Naive B cell (primary cell): Measurements from ENCODE around the gene LRP1. TPM values are rescaled to one million over a fixed set of nuclear protein-coding genes. Genes with fewer than 3 reads are reported as not detected.

Experiments used
- ATAC-seq, 2 donors: fragments of 150-1000 bp; cut with Tn5 transposase; 2 replicates each; pipeline ENCODE4 v1.10.0; 2021; ENCODE audit warnings: low read depth in 2 of 2, mild to moderate bottlenecking in 2 of 2, moderate library complexity in 2 of 2
- DNase-seq: peaks from one replicate; pipeline ENCODE4 v3.0.0; 2022
- H3K27ac Mint-ChIP-seq, 6 donors: one replicate each; pipeline ENCODE4 v1.8.0; 2020 to 2022; ENCODE audit warnings: mild to moderate bottlenecking in 6 of 6, mixed read lengths in 6 of 6, moderate library complexity in 5 of 6, inconsistent platforms in 2 of 6
- H3K27me3 Mint-ChIP-seq, 3 donors: one replicate each; pipeline ENCODE4 v1.8.0; 2021 to 2022; ENCODE audit warnings: mixed read lengths in 3 of 3, mild to moderate bottlenecking in 1 of 3
- H3K36me3 Mint-ChIP-seq, 2 donors: one replicate each; pipeline ENCODE4 v1.8.0; 2020 to 2022; ENCODE audit warnings: mixed read lengths in 2 of 2, inconsistent platforms in 1 of 2, mild to moderate bottlenecking in 1 of 2
- H3K4me1 Mint-ChIP-seq, 3 donors: one replicate each; pipeline ENCODE4 v1.8.0; 2020 to 2022; ENCODE audit warnings: mixed read lengths in 3 of 3, inconsistent platforms in 1 of 3, mild to moderate bottlenecking in 1 of 3, moderate library complexity in 1 of 3
- H3K4me3 Mint-ChIP-seq, 8 donors: one replicate each; pipeline ENCODE4 v1.8.0; 2020 to 2022; ENCODE audit warnings: mild to moderate bottlenecking in 8 of 8, mixed read lengths in 8 of 8, moderate library complexity in 8 of 8, inconsistent platforms in 2 of 8
- H3K9me3 Mint-ChIP-seq, 7 donors: one replicate each; pipeline ENCODE4 v1.8.0; 2020 to 2022; ENCODE audit warnings: mixed read lengths in 7 of 7, mild to moderate bottlenecking in 5 of 7, inconsistent platforms in 2 of 7, moderate library complexity in 1 of 7
- polyA plus RNA-seq, 6 donors: library from polyadenylated mRNA; unstranded; fragments of 300-500 nt; fragmentation: Illumina TruSeq; gene quantifications; one replicate each; pipeline ENCODE4 v1.2.3, GENCODE V29; 2021; ENCODE audit warnings: low read depth in 6 of 6

The LRP1 gene
- polyA plus RNA-seq, 6 donors from 2014 or later = 0.04 to 0.55 (median 0.09) TPM; not detected in 3

GRCh38 chr12:57173683-57174082, 45.4 kb downstream of the LRP1 start:
- no peaks in the 10 kb centered on the region for H3K9me3 Mint-ChIP-seq
- no peaks in the 10 kb centered on the region for H3K36me3 Mint-ChIP-seq
- no peak overlapping the region for H3K27ac Mint-ChIP-seq
- no peak for DNase-seq
- no peak for ATAC-seq
- no peak overlapping the region for H3K4me3 Mint-ChIP-seq
- peaks cover 0 to 17% (median 13%) of the 10 kb centered on the region in 3 donors for H3K27me3 Mint-ChIP-seq
- peaks cover 0 to 11% (median 0%) of the 10 kb centered on the region in 3 donors for H3K4me1 Mint-ChIP-seq

GRCh38 chr12:57175428-57176138, 47.3 kb downstream of the LRP1 start:
- no peak overlapping the region for H3K4me3 Mint-ChIP-seq
- H3K27ac Mint-ChIP-seq = no peak overlapping the region
- H3K27me3 Mint-ChIP-seq = peaks cover 0 to 17% (median 13%) of the 10 kb centered on the region in 3 donors
- ATAC-seq = no peak
- no peaks in the 10 kb centered on the region for H3K36me3 Mint-ChIP-seq
- peaks cover 0 to 11% (median 0%) of the 10 kb centered on the region in 3 donors for H3K4me1 Mint-ChIP-seq
- DNase-seq = no peak
- no peaks in the 10 kb centered on the region for H3K9me3 Mint-ChIP-seq

GRCh38 chr12:57176139-57176477, 47.8 kb downstream of the LRP1 start:
- no peaks in the 10 kb centered on the region for H3K9me3 Mint-ChIP-seq
- H3K4me3 Mint-ChIP-seq = no peak overlapping the region
- H3K27ac Mint-ChIP-seq = no peak overlapping the region
- H3K4me1 Mint-ChIP-seq = peaks cover 0 to 11% (median 0%) of the 10 kb centered on the region in 3 donors
- DNase-seq = no peak
- no peaks in the 10 kb centered on the region for H3K36me3 Mint-ChIP-seq
- peaks cover 0 to 14% (median 9%) of the 10 kb centered on the region in 3 donors for H3K27me3 Mint-ChIP-seq
- no peak for ATAC-seq

DNA sequence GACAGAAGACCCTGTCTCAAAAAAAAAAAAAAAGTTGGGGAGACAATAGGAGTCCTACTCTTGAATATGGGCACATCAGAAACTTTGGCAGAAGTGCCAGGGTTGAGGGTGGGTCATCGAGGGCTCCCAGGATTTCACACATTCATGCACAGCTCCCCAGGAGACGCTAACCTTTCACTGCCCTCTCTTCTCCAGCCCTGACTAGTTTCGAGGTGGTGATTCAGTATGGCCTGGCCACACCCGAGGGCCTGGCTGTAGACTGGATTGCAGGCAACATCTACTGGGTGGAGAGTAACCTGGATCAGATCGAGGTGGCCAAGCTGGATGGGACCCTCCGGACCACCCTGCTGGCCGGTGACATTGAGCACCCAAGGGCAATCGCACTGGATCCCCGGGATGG, 48.6 kb downstream of the LRP1 start:
- peaks cover 0 to 11% (median 0%) of the 10 kb centered on the region in 3 donors for H3K4me1 Mint-ChIP-seq
- peaks cover 0 to 12% (median 8%) of the 10 kb centered on the region in 3 donors for H3K27me3 Mint-ChIP-seq
- H3K27ac Mint-ChIP-seq = no peak overlapping the region
- DNase-seq (no peak), ATAC-seq (no peak)
- no peak overlapping the region for H3K4me3 Mint-ChIP-seq
- no peaks in the 10 kb centered on the region for H3K9me3 Mint-ChIP-seq
- H3K36me3 Mint-ChIP-seq = no peaks in the 10 kb centered on the region

DNA sequence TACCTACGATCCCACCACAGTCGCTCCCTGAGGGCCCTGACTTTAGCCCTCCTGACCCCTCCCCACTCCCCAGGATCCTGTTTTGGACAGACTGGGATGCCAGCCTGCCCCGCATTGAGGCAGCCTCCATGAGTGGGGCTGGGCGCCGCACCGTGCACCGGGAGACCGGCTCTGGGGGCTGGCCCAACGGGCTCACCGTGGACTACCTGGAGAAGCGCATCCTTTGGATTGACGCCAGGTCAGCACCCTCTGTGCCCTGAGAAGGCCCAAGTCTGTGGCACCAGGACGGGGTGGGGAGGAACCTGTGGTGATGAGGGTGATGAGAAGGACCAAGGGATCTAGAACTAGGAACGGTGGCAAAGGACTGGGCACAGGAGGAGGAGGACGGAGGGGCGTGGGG, 49.1 kb downstream of the LRP1 start:
- Mint-ChIP-seq H3K4me3 (no peak overlapping the region), H3K4me1 (peaks cover 0 to 11% (median 0%) of the 10 kb centered on the region in 3 donors), H3K9me3 (no peaks in the 10 kb centered on the region), H3K27ac (no peak overlapping the region), H3K36me3 (no peaks in the 10 kb centered on the region), H3K27me3 (peaks cover 0 to 12% (median 8%) of the 10 kb centered on the region in 3 donors)
- ATAC-seq (no peak), DNase-seq (no peak)

GRCh38 chr12:57178213-57178612, 49.9 kb downstream of the LRP1 start:
- Mint-ChIP-seq H3K4me3 (no peak overlapping the region), H3K27me3 (peaks cover 0 to 8% (median 3%) of the 10 kb centered on the region in 3 donors), H3K4me1 (peaks cover 4 to 13% (median 5%) of the 10 kb centered on the region in 3 donors), H3K9me3 (no peaks in the 10 kb centered on the region), H3K27ac (no peak overlapping the region), H3K36me3 (no peaks in the 10 kb centered on the region)
- no peak for ATAC-seq
- DNase-seq = no peak

DNA sequence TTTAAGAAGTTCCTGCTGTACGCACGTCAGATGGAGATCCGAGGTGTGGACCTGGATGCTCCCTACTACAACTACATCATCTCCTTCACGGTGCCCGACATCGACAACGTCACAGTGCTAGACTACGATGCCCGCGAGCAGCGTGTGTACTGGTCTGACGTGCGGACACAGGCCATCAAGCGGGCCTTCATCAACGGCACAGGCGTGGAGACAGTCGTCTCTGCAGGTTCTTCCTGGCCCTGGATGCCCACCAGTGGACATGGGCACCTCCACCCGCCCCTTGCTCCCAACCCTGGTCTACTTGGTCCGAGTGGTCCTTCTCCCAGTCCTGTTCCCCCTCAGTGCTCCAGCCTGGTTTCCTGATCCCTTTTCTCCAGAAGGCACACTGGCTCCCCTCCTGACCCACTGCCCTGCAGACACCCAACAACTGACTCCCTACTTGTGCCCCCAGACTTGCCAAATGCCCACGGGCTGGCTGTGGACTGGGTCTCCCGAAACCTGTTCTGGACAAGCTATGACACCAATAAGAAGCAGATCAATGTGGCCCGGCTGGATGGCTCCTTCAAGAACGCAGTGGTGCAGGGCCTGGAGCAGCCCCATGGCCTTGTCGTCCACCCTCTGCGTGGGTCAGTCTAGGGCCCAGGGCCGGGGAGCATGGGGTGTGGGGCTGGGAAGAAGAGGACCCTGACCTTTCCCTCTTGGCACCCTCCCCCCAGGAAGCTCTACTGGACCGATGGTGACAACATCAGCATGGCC, 51.2 kb downstream of the LRP1 start:
- Mint-ChIP-seq H3K4me3 (peak overlapping the region in 1 of 8 donors; percentile 41), H3K9me3 (no peaks in the 10 kb centered on the region), H3K36me3 (no peaks in the 10 kb centered on the region), H3K27me3 (peaks cover 0 to 6% (median 0%) of the 10 kb centered on the region in 3 donors), H3K27ac (no peak overlapping the region), H3K4me1 (peaks cover 4 to 13% (median 6%) of the 10 kb centered on the region in 3 donors)
- no peak for DNase-seq
- no peak for ATAC-seq

- peaks cover 0 to 6% (median 0%) of the 10 kb centered on the region in 3 donors for H3K27me3 Mint-ChIP-seq
- ATAC-seq = no peak
- no peaks in the 10 kb centered on the region for H3K36me3 Mint-ChIP-seq
- H3K9me3 Mint-ChIP-seq = no peaks in the 10 kb centered on the region
- no peak overlapping the region for H3K4me3 Mint-ChIP-seq
- peaks cover 4 to 13% (median 6%) of the 10 kb centered on the region in 3 donors for H3K4me1 Mint-ChIP-seq
- H3K27ac Mint-ChIP-seq = no peak overlapping the region
- no peak for DNase-seq
These were observed 52.2 kb downstream of the LRP1 start for GRCh38 chr12:57180321-57180989.

DNA sequence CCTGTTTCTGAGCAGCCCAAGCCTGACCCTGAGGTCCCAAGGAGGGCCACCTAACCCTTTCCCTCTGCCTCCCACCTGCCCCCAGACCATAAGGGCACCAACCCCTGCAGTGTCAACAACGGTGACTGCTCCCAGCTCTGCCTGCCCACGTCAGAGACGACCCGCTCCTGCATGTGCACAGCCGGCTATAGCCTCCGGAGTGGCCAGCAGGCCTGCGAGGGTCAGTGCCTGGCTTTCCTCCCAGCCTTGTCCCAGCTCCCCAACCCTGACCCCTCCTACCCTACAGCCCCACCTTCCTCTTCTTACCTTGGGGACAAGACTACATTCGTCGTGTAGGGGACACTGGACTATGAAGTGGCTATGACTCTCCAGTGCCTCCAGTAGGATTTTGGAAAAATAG, 52.8 kb downstream of the LRP1 start:
- H3K4me1 Mint-ChIP-seq = peaks cover 4 to 13% (median 6%) of the 10 kb centered on the region in 3 donors
- no peak overlapping the region for H3K27ac Mint-ChIP-seq
- DNase-seq (no peak), ATAC-seq (no peak)
- H3K9me3 Mint-ChIP-seq = no peaks in the 10 kb centered on the region
- H3K4me3 Mint-ChIP-seq = no peak overlapping the region
- H3K27me3 Mint-ChIP-seq = peaks cover 0 to 6% (median 0%) of the 10 kb centered on the region in 3 donors
- H3K36me3 Mint-ChIP-seq = no peaks in the 10 kb centered on the region

DNA sequence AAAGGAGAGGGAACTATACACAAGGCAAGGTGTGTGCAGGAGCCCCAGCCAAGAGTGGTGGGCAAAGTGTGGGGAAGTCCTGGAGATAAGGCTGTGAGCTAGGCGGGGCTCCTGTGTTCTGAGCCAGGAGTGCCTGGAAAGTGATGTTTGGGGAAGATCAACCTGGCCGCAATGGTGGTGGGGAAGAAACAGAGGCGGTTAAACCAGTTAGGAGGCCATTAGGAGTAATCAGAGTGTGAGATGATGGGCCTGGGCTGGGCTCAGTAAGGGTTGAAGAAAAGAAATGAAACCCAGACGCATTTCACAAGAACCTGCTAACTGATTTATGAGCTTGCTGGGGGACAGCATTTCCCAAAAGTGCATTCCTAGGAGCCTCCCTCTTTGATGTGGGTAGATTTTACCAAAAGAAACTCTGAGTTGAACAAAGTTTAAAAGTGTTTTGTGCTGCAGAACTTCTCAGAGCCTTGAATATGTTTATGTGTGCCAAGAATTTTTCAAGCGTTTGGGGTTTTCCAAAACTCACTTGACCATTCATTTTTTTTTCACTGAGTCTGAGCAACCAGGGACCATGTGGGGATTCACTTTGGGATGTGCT, 53.4 kb downstream of the LRP1 start:
- ATAC-seq (no peak), DNase-seq (no peak)
- no peaks in the 10 kb centered on the region for H3K9me3 Mint-ChIP-seq
- no peak overlapping the region for H3K4me3 Mint-ChIP-seq
- peaks cover 4 to 13% (median 6%) of the 10 kb centered on the region in 3 donors for H3K4me1 Mint-ChIP-seq
- peaks cover 0 to 6% (median 0%) of the 10 kb centered on the region in 3 donors for H3K27me3 Mint-ChIP-seq
- H3K27ac Mint-ChIP-seq = no peak overlapping the region
- H3K36me3 Mint-ChIP-seq = no peaks in the 10 kb centered on the region

DNA sequence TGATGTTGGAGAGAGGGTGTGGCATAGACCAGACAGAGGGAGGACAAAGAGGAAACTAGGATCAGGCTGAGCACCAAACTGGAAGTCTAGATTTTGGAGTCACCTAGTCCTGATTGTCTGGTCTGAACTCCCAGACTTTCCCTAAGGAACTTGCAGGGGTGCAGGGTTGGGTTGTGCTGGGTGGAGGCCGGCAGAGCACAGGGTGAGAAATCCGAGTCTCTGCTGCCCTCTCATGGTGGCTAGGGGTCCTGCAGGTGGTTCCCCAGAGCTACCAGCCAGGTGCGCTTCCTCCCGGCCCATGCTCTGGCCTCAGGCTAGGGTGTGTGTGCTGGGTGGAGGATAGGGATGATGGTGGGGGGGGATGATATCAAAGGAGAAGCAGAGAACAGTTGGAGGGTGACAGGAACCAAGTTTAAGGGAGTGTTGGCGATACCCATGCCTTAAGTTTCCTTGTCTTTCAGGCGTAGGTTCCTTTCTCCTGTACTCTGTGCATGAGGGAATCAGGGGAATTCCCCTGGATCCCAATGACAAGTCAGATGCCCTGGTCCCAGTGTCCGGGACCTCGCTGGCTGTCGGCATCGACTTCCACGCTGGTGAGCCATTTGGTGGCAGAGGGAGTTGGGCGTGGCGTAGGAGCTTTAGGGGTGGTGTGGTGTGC, 54.8 kb downstream of the LRP1 start:
- H3K27ac Mint-ChIP-seq = peak overlapping the region in 2 of 6 donors; percentile 23 to 58
- no peaks in the 10 kb centered on the region for H3K36me3 Mint-ChIP-seq
- H3K9me3 Mint-ChIP-seq = no peaks in the 10 kb centered on the region
- H3K27me3 Mint-ChIP-seq = peaks cover 0 to 5% (median 0%) of the 10 kb centered on the region in 3 donors
- peaks cover 4 to 12% (median 6%) of the 10 kb centered on the region in 3 donors for H3K4me1 Mint-ChIP-seq
- H3K4me3 Mint-ChIP-seq = no peak overlapping the region
- ATAC-seq = peak; percentile 98
- DNase-seq = peak; percentile 78

GRCh38 chr12:57183939-57184725, 55.8 kb downstream of the LRP1 start:
- Mint-ChIP-seq H3K27me3 (no peaks in the 10 kb centered on the region), H3K36me3 (no peaks in the 10 kb centered on the region), H3K4me3 (no peak overlapping the region), H3K27ac (peak overlapping the region in 1 of 6 donors; percentile 47), H3K9me3 (no peaks in the 10 kb centered on the region), H3K4me1 (peaks cover 4 to 7% (median 6%) of the 10 kb centered on the region in 3 donors)
- ATAC-seq (no peak), DNase-seq (no peak)
